IMR-90 (cell line): ENCODE results near the gene RTP5. TPM values are rescaled to one million over a fixed set of nuclear protein-coding genes. Genes with fewer than 3 reads are reported as not detected.

Experiments used
- ATAC-seq: fragments of 200-7000 bp; cut with Tn5 transposase; 2 replicates; pipeline ENCODE4 v1.9.1; 2020; ENCODE audit warnings: low read depth, mild to moderate bottlenecking, moderate library complexity
- BruUV-seq: library from RNA; stranded (reverse); fragments of 400-500 nt; replicated peaks from 2 replicates; lab custom pipeline; 2021; lab: Mats Ljungman, UMichigan
- CTCF ChIA-PET: fragments of 300-600 bp; formaldehyde crosslinking; extraction: SDS; loops from one replicate; lab custom pipeline; 2021; ENCODE audit warnings: antibody characterized with exemption; lab: Yijun Ruan, JAX
- POLR2A ChIA-PET: fragments of 300-600 bp; sonication (Branson Sonifier 250); formaldehyde crosslinking; loops from one replicate; lab custom pipeline; 2022; ENCODE audit warnings: antibody characterized with exemption; ENCODE audit not compliant: unreplicated experiment; lab: Charles Lee
- DNase-seq: peaks from one replicate; pipeline ENCODE4 v3.0.0; 2013
- H2AFZ ChIP-seq: replicated peaks from 2 replicates; pipeline ENCODE3; 2013; ENCODE audit warnings: low read length, mild to moderate bottlenecking; ENCODE audit not compliant: poor library complexity
- H2AK5ac ChIP-seq: 2 replicates; pipeline ENCODE4 v1.6.1; 2013; ENCODE audit warnings: low read depth, low read length, inconsistent platforms
- H2AK9ac ChIP-seq: replicated peaks from 2 replicates; pipeline ENCODE3; 2013; ENCODE audit warnings: mild to moderate bottlenecking, low read depth, low read length, moderate library complexity; ENCODE audit not compliant: poor library complexity
- H2BK120ac ChIP-seq: 2 replicates; pipeline ENCODE4 v1.6.1; 2013; ENCODE audit warnings: low read depth, low read length, inconsistent platforms
- H2BK15ac ChIP-seq: 3 replicates; pipeline ENCODE4 v1.6.1; 2013; ENCODE audit warnings: low read depth, low read length, inconsistent platforms
- H2BK20ac ChIP-seq: 2 replicates; pipeline ENCODE4 v1.6.1; 2013; ENCODE audit warnings: low read depth, mild to moderate bottlenecking, inconsistent platforms, low read length, moderate library complexity
- H2BK5ac ChIP-seq: 2 replicates; pipeline ENCODE4 v1.6.1; 2013; ENCODE audit warnings: mild to moderate bottlenecking, low read depth, low read length, inconsistent platforms; ENCODE audit not compliant: poor library complexity, severe bottlenecking
- H3K14ac ChIP-seq: replicated peaks from 2 replicates; pipeline ENCODE4 v1.6.1; 2013; ENCODE audit warnings: low read depth, low read length, inconsistent platforms
- H3K18ac ChIP-seq: 2 replicates; pipeline ENCODE4 v1.6.1; 2013; ENCODE audit warnings: low read depth, low read length, control low read depth
- H3K23ac ChIP-seq: 2 replicates; pipeline ENCODE4 v1.6.1; 2013; ENCODE audit warnings: low read depth, low read length, inconsistent platforms
- H3K27ac ChIP-seq: 2 replicates; pipeline ENCODE4 v1.5.1; 2013; ENCODE audit warnings: mild to moderate bottlenecking, control low read depth, low read length; ENCODE audit not compliant: insufficient read depth
- H3K27me3 ChIP-seq: 2 replicates; pipeline ENCODE4 v1.6.1; 2013; ENCODE audit warnings: low read length; ENCODE audit not compliant: control insufficient read depth, insufficient read depth
- H3K36me3 ChIP-seq: 2 replicates; pipeline ENCODE4 v1.6.1; 2013; ENCODE audit warnings: low read length, mixed read lengths; ENCODE audit not compliant: control insufficient read depth, insufficient read depth
- H3K4ac ChIP-seq: 2 replicates; pipeline ENCODE4 v1.6.1; 2013; ENCODE audit warnings: low read depth, low read length, inconsistent platforms
- H3K4me1 ChIP-seq: 2 replicates; pipeline ENCODE4 v1.6.1; 2013; ENCODE audit warnings: low read length, mixed read lengths; ENCODE audit not compliant: control insufficient read depth, insufficient read depth
- H3K4me2 ChIP-seq: 2 replicates; pipeline ENCODE4 v1.6.1; 2013; ENCODE audit warnings: low read depth, mild to moderate bottlenecking, control low read depth, low read length, moderate library complexity
- H3K4me3 ChIP-seq: 2 replicates; pipeline ENCODE4 v1.5.1; 2013; ENCODE audit warnings: low read depth, mild to moderate bottlenecking, control low read depth, low read length, moderate library complexity; ENCODE audit not compliant: insufficient read depth
- H3K56ac ChIP-seq: 2 replicates; pipeline ENCODE4 v1.6.1; 2013; ENCODE audit warnings: low read length, inconsistent platforms; ENCODE audit not compliant: insufficient read depth; ENCODE audit errors: extremely low read depth
- H3K79me1 ChIP-seq, 2 experiments: 2 replicates each; pipeline ENCODE4 v1.6.1; 2013; ENCODE audit warnings: low read length in 2 of 2, inconsistent platforms in 1 of 2, low read depth in 1 of 2
- H3K9ac ChIP-seq: 2 replicates; pipeline ENCODE4 v1.6.1; 2013; ENCODE audit warnings: low read depth, low read length, control low read depth
- H3K9me1 ChIP-seq: 2 replicates; pipeline ENCODE4 v1.6.1; 2013; ENCODE audit warnings: low read length, inconsistent platforms; ENCODE audit not compliant: insufficient read depth
- H3K9me3 ChIP-seq: 2 replicates; pipeline ENCODE4 v1.6.1; 2013; ENCODE audit warnings: low read length; ENCODE audit not compliant: control insufficient read depth, insufficient read depth
- H4K20me1 ChIP-seq: 2 replicates; pipeline ENCODE4 v1.6.1; 2013; ENCODE audit warnings: low read length, inconsistent platforms; ENCODE audit not compliant: insufficient read depth
- H4K5ac ChIP-seq: 2 replicates; pipeline ENCODE4 v1.6.1; 2013; ENCODE audit warnings: mild to moderate bottlenecking, low read depth, low read length, control low read depth
- H4K8ac ChIP-seq, 2 experiments: 2 replicates each; pipeline ENCODE4 v1.6.1; 2013; ENCODE audit warnings: low read depth in 2 of 2, low read length in 2 of 2, control low read depth in 1 of 2, inconsistent platforms in 1 of 2
- H4K91ac ChIP-seq: 2 replicates; pipeline ENCODE4 v1.6.1; 2013; ENCODE audit warnings: low read depth, low read length, inconsistent platforms; ENCODE audit not compliant: insufficient read depth
- BHLHE40 ChIP-seq: fragments of 150-350 bp; IDR thresholded peaks from 2 replicates; pipeline ENCODE4 v1.6.1; 2016; ENCODE audit warnings: mild to moderate bottlenecking, low read depth, low read length
- CHD1 ChIP-seq: IDR thresholded peaks from 2 replicates; pipeline ENCODE4 v1.6.1; 2012; ENCODE audit warnings: low read depth, low read length, improper control_type of control experiment
- CTCF ChIP-seq: conservative IDR thresholded peaks from 2 replicates; pipeline ENCODE4 v1.5.1; 2012; ENCODE audit warnings: mild to moderate bottlenecking, low read depth, low read length, improper control_type of control experiment
- ELK1 ChIP-seq: fragments of 150-350 bp; IDR thresholded peaks from 2 replicates; pipeline ENCODE4 v1.6.1; 2016; ENCODE audit warnings: low read depth, mild to moderate bottlenecking, low read length, moderate library complexity, borderline replicate concordance
- FOS ChIP-seq: fragments of 150-350 bp; IDR thresholded peaks from 2 replicates; pipeline ENCODE4 v1.6.1; 2016; ENCODE audit warnings: low read depth, low read length
- MAFK ChIP-seq: IDR thresholded peaks from 2 replicates; pipeline ENCODE4 v1.6.1; 2012; ENCODE audit warnings: low read depth, low read length, improper control_type of control experiment
- MAZ ChIP-seq: IDR thresholded peaks from 2 replicates; pipeline ENCODE4 v1.6.1; 2012; ENCODE audit warnings: low read depth, mild to moderate bottlenecking, low read length, improper control_type of control experiment, moderate library complexity, borderline replicate concordance
- MXI1 ChIP-seq: IDR thresholded peaks from 2 replicates; pipeline ENCODE4 v1.6.1; 2012; ENCODE audit warnings: low read depth, mild to moderate bottlenecking, low read length, moderate library complexity, borderline replicate concordance
- NFE2L2 ChIP-seq: fragments of 150-350 bp; IDR thresholded peaks from 2 replicates; pipeline ENCODE4 v1.6.1; 2016; ENCODE audit warnings: low read depth, mild to moderate bottlenecking, low read length
- POLR2A ChIP-seq: IDR thresholded peaks from 2 replicates; pipeline ENCODE4 v1.6.1; 2012; ENCODE audit warnings: mild to moderate bottlenecking, low read depth, low read length
- RAD21 ChIP-seq: IDR thresholded peaks from 2 replicates; pipeline ENCODE4 v1.6.1; 2012; ENCODE audit warnings: low read length, improper control_type of control experiment
- RCOR1 ChIP-seq: IDR thresholded peaks from 2 replicates; pipeline ENCODE4 v1.6.1; 2012; ENCODE audit warnings: mild to moderate bottlenecking, low read length, improper control_type of control experiment; ENCODE audit not compliant: insufficient replicate concordance
- SMC3 ChIP-seq: fragments of 150-350 bp; IDR thresholded peaks from 2 replicates; pipeline ENCODE4 v1.6.1; 2016; ENCODE audit warnings: low read depth, mild to moderate bottlenecking, antibody characterized with exemption, low read length, moderate library complexity
- USF2 ChIP-seq: fragments of 150-350 bp; IDR thresholded peaks from 2 replicates; pipeline ENCODE4 v1.6.1; 2017; ENCODE audit warnings: mild to moderate bottlenecking, antibody characterized with exemption, low read length, low read depth
- WGBS, 2 experiments: methylation state at CpG; one replicate each; pipeline versions ENCODE4 v1.1.5 to v1.1.7; 2013; ENCODE audit warnings: missing lambda C conversion rate in 2 of 2; ENCODE audit not compliant: insufficient read length in 1 of 2; ENCODE audit errors: extremely low coverage in 2 of 2; 5-methylcytosine and 5-hydroxymethylcytosine counted together
- dilution Hi-C: fragments of 300-500 bp; cut with HindIII; formaldehyde crosslinking; loops from one replicate; pipeline ENCODE4 v1.14.3; 2018; ENCODE audit warnings: low sequenced_read_pairs; ENCODE audit not compliant: unreplicated experiment
- in situ Hi-C: fragments of 300-500 bp; cut with MboI; formaldehyde crosslinking; loops from 3 replicates; pipeline ENCODE4 v1.14.3; 2019; ENCODE audit warnings: low sequenced_read_pairs, inconsistent platforms, mixed read lengths
- intact Hi-C: fragments of 100-400 bp; cut with micrococcal nuclease; formaldehyde crosslinking; loops from 2 replicates; pipeline ENCODE4 v1.10.0; 2022
- polyA plus RNA-seq, 3 experiments: library from polyadenylated mRNA; depleted of rRNA; stranded (reverse); fragments of >200 nt; gene quantifications; 2 replicates each; pipeline ENCODE4 v1.2.3, GENCODE V29; 2012; ENCODE audit warnings: low replicate concordance in 1 of 3
- total RNA-seq: library from RNA; depleted of rRNA; stranded (reverse); fragments of >200 nt; gene quantifications from 2 replicates; pipeline ENCODE4 v1.2.3, GENCODE V29; 2012

The RTP5 gene
- total and polyA plus RNA-seq, 2 of the 4 experiments (the other 2 are of a cell fraction) = not detected

- Histone ChIP-seq H2BK5ac (no peak overlapping the region), H3K14ac (no peak overlapping the region), H3K27me3 (peaks cover 48% of the 10 kb centered on the region), H2BK20ac (no peak overlapping the region), H3K4ac (no peak overlapping the region), H2BK15ac (no peak overlapping the region), H4K5ac (no peak overlapping the region), H3K9me3 (no peaks in the 10 kb centered on the region), H3K4me2 (no peak overlapping the region), H2AK5ac (no peak overlapping the region), H2BK120ac (no peak overlapping the region), H3K36me3 (no peaks in the 10 kb centered on the region), H3K18ac (no peak overlapping the region), H4K8ac (no peak overlapping the region), H3K27ac (no peak overlapping the region), H2AFZ (peak overlapping the region; percentile 70), H3K9me1 (peaks cover 19% of the 10 kb centered on the region), H4K91ac (no peak overlapping the region), H3K4me1 (no peaks in the 10 kb centered on the region; the same call in 1 of the 2 replicates), H3K4me3 (no peak overlapping the region), H3K9ac (no peak overlapping the region), H3K79me1 (no peaks in the 10 kb centered on the region), H2AK9ac (peak overlapping the region; percentile 28), H3K23ac (no peak overlapping the region), H3K56ac (no peak overlapping the region), H4K20me1 (peaks cover 5% of the 10 kb centered on the region)
- no TSS peak for BruUV-seq
- ChIA-PET CTCF (interaction anchor here (0.9 kb wide), 1 partner anchor 8 kb away, joined by 4 read pairs; no protein-coding TSS in a partner anchor), POLR2A (no interaction called here)
- TF ChIP-seq CHD1 = no peak
- TF ChIP-seq MXI1 = no peak
- no peak for TF ChIP-seq ELK1
- TF ChIP-seq NFE2L2 = no peak
- TF ChIP-seq RCOR1 = no peak
- TF ChIP-seq FOS = no peak
- no peak for TF ChIP-seq BHLHE40
- no peak for TF ChIP-seq USF2
- no peak for TF ChIP-seq SMC3
- no peak for TF ChIP-seq MAFK
- no peak for TF ChIP-seq RAD21
- no peak for TF ChIP-seq CTCF
- TF ChIP-seq MAZ = no peak
- TF ChIP-seq POLR2A = no peak
- no peak for DNase-seq
- ATAC-seq = no peak
- dilution Hi-C loops = no loop called here
- intact Hi-C loops = no loop called here
- WGBS, 2 experiments = 74% methylated on average over 5 of the region's 19 CpGs; no CpG with 5 or more reads in 1 of the 2 experiments
- in situ Hi-C loops = no loop called here
Observed at GRCh38 chr2:241867776-241868420, 1.6 kb upstream of the RTP5 start.
